ENCODE measurements around the gene HELQ. TPM values are rescaled to one million over a fixed set of nuclear protein-coding genes. Genes with fewer than 3 reads are reported as not detected.

The HELQ gene
- total and polyA plus RNA-seq, 2 of the 4 experiments (the other 2 are of a cell fraction): 8.8 to 9.1 TPM

DNA sequence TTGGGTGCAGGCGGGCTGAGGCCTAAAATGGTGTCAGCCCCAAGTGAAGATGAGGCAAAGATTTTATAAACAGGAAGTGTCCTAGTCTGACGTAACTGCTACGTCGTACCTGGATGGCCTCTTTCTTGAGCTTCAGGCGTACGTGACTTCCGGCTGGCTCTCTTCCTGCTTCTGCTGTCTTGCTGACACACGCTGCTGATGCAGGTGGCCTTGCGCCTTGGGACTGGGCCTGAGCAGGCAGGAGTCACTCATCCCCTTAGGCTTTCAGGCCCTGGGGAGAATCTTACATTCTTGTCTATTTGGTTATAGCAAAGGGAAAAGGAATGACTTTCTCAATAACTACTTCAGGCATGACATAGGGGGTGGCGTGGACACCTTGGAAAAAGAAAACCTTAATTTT is 49.4 kb upstream of the HELQ start:
- peaks cover 4% of the 10 kb centered on the region for H3K27me3 ChIP-seq (ENCODE audit: control insufficient read depth, insufficient read depth, low read length)
- no peak for DNase-seq
- H4K5ac ChIP-seq (ENCODE audit: low read depth, low read length): no peak overlapping the region
- no peak for ATAC-seq (ENCODE audit: low read depth)
- H3K14ac ChIP-seq (replicated peaks; ENCODE audit: low read depth, low read length): no peak overlapping the region
- no peak overlapping the region for H3K18ac ChIP-seq (ENCODE audit: low read depth, low read length)
- no peak overlapping the region for H4K91ac ChIP-seq (ENCODE audit: insufficient read depth, low read depth, low read length)
- H4K8ac ChIP-seq (ENCODE audit: low read depth in 2 of 2, low read length in 2 of 2): no peak overlapping the region
- H3K9me1 ChIP-seq (ENCODE audit: insufficient read depth, low read length): no peaks in the 10 kb centered on the region
- in situ Hi-C loops (cut with MboI; ENCODE audit: low sequenced_read_pairs) (loop anchor here (25.0 kb wide), 2 partner anchors 757 to 1007 kb away; no protein-coding TSS in a partner anchor), dilution Hi-C loops (cut with HindIII; ENCODE audit: low sequenced_read_pairs, unreplicated experiment) (no loop called here), intact Hi-C loops (cut with micrococcal nuclease) (loop anchor here (5.0 kb wide), 1 partner anchor 752 kb away; no protein-coding TSS in a partner anchor)
- no peak overlapping the region for H2BK5ac ChIP-seq (ENCODE audit: low read depth, low read length, poor library complexity, severe bottlenecking)
- no peaks in the 10 kb centered on the region for H3K4me1 ChIP-seq (ENCODE audit: control insufficient read depth, insufficient read depth, low read length)
- H2BK120ac ChIP-seq (ENCODE audit: low read depth, low read length): no peak overlapping the region
- no peaks in the 10 kb centered on the region for H3K79me1 ChIP-seq (ENCODE audit: low read depth in 1 of 2, low read length in 2 of 2)
- no peak overlapping the region for H2AFZ ChIP-seq (replicated peaks; ENCODE audit: low read length, poor library complexity)
- CTCF ChIA-PET: no interaction called here
- no peak overlapping the region for H3K4me3 ChIP-seq (ENCODE audit: insufficient read depth, low read depth, low read length)
- BruUV-seq (replicated peaks): no TSS peak
- no peak overlapping the region for H3K23ac ChIP-seq (ENCODE audit: low read depth, low read length)
- no peak overlapping the region for H2BK15ac ChIP-seq (ENCODE audit: low read depth, low read length)
- H4K20me1 ChIP-seq (ENCODE audit: insufficient read depth, low read length): no peaks in the 10 kb centered on the region
- POLR2A ChIA-PET (ENCODE audit: unreplicated experiment): no interaction called here
- H3K4me2 ChIP-seq (ENCODE audit: low read depth, low read length): no peak overlapping the region
- no peak overlapping the region for H3K27ac ChIP-seq (ENCODE audit: insufficient read depth, low read length)
- no peak overlapping the region for H3K4ac ChIP-seq (ENCODE audit: low read depth, low read length)
- H3K56ac ChIP-seq (ENCODE audit: extremely low read depth, insufficient read depth, low read length): no peak overlapping the region
- TF ChIP-seq POLR2A (IDR thresholded peaks at IDR 0.05; ENCODE audit: low read depth, low read length): no peak
- TF ChIP-seq SMC3 (IDR thresholded peaks at IDR 0.05; ENCODE audit: low read depth, low read length): no peak
- TF ChIP-seq ELK1 (IDR thresholded peaks at IDR 0.05; ENCODE audit: borderline replicate concordance, low read depth, low read length): no peak
- TF ChIP-seq CHD1 (IDR thresholded peaks at IDR 0.05; ENCODE audit: low read depth, low read length): no peak
- TF ChIP-seq BHLHE40 (IDR thresholded peaks at IDR 0.05; ENCODE audit: low read depth, low read length): no peak
- TF ChIP-seq CEBPB (IDR thresholded peaks at IDR 0.05; ENCODE audit: low read depth, low read length): no peak
- TF ChIP-seq MAZ (IDR thresholded peaks at IDR 0.05; ENCODE audit: borderline replicate concordance, low read depth, low read length): no peak
- TF ChIP-seq USF2 (IDR thresholded peaks at IDR 0.05; ENCODE audit: low read depth, low read length): no peak
- TF ChIP-seq MXI1 (IDR thresholded peaks at IDR 0.05; ENCODE audit: borderline replicate concordance, low read depth, low read length): no peak
- TF ChIP-seq FOS (IDR thresholded peaks at IDR 0.05; ENCODE audit: low read depth, low read length): no peak
- no peak for TF ChIP-seq RCOR1 (IDR thresholded peaks at IDR 0.05; ENCODE audit: insufficient replicate concordance, low read length)
- TF ChIP-seq CTCF (conservative IDR thresholded peaks at IDR 0.05; ENCODE audit: low read depth, low read length): no peak
- no peak for TF ChIP-seq MAFK (IDR thresholded peaks at IDR 0.05; ENCODE audit: low read depth, low read length)
- no peak for TF ChIP-seq RFX5 (IDR thresholded peaks at IDR 0.05; ENCODE audit: low read depth, low read length)
- TF ChIP-seq RAD21 (IDR thresholded peaks at IDR 0.05; ENCODE audit: low read length): no peak
- TF ChIP-seq NFE2L2 (IDR thresholded peaks at IDR 0.05; ENCODE audit: low read depth, low read length): no peak
- WGBS, 2 experiments (ENCODE audit: extremely low coverage in 2 of 2, insufficient read length in 1 of 2): 100% methylated on average over 1 of the region's 10 CpGs; no CpG with 5 or more reads in 1 of the 2 experiments
- H3K36me3 ChIP-seq (ENCODE audit: control insufficient read depth, insufficient read depth, low read length): no peaks in the 10 kb centered on the region
- H2AK5ac ChIP-seq (ENCODE audit: low read depth, low read length): no peak overlapping the region
- no peak overlapping the region for H2AK9ac ChIP-seq (replicated peaks; ENCODE audit: low read depth, low read length, poor library complexity)
- H3K9ac ChIP-seq (ENCODE audit: low read depth, low read length): no peak overlapping the region
- H3K9me3 ChIP-seq (ENCODE audit: control insufficient read depth, insufficient read depth, low read length): no peaks in the 10 kb centered on the region
- no peak overlapping the region for H2BK20ac ChIP-seq (ENCODE audit: low read depth, low read length)

Measured in IMR-90 (cell line).